Liver (tissue), 9 donors: ENCODE measurements around the gene NAPEPLD. TPM values are rescaled to one million over a fixed set of nuclear protein-coding genes. Genes with fewer than 3 reads are reported as not detected.
"Not testable (repeated sequence)": the region's sequence is repeated elsewhere in the genome, so short reads cannot be mapped to it uniquely, and the experiment has no call there.

Experiments used
- DNase-seq: peaks from one replicate; pipeline ENCODE4 v3.0.0-alpha.2; 2017; ENCODE audit warnings: low spot score
- H3K27ac ChIP-seq, 2 donors: one replicate each; pipeline ENCODE4 v1.7.0; 2013; ENCODE audit warnings: inconsistent platforms in 2 of 2, low read length in 2 of 2, control low read depth in 1 of 2, low read depth in 1 of 2, mild to moderate bottlenecking in 1 of 2
- H3K27me3 ChIP-seq, 4 donors: one replicate each; pipeline versions ENCODE4 v1.6.1 to v1.7.0; 2013; ENCODE audit warnings: low read length in 3 of 4, inconsistent platforms in 1 of 4, mild to moderate bottlenecking in 1 of 4, moderate library complexity in 1 of 4; ENCODE audit not compliant: control insufficient read depth in 4 of 4, insufficient read depth in 4 of 4
- H3K36me3 ChIP-seq, 4 donors: one replicate each; pipeline versions ENCODE4 v1.6.1 to v1.7.0; 2013; ENCODE audit warnings: low read length in 3 of 4, mild to moderate bottlenecking in 3 of 4, low read depth in 1 of 4, moderate library complexity in 1 of 4; ENCODE audit not compliant: control insufficient read depth in 4 of 4, insufficient read depth in 3 of 4
- H3K4me1 ChIP-seq, 4 donors: one replicate each; pipeline versions ENCODE4 v1.6.1 to v1.7.0; 2013; ENCODE audit warnings: low read length in 3 of 4, mild to moderate bottlenecking in 3 of 4, moderate library complexity in 1 of 4; ENCODE audit not compliant: control insufficient read depth in 4 of 4, insufficient read depth in 4 of 4
- H3K4me3 ChIP-seq, 3 donors: one replicate each; pipeline versions ENCODE4 v1.6.1 to v1.7.0; 2013; ENCODE audit warnings: low read length in 3 of 3, control low read depth in 1 of 3, low read depth in 1 of 3, mild to moderate bottlenecking in 1 of 3
- H3K9ac ChIP-seq, 2 donors: one replicate each; pipeline ENCODE4 v1.7.0; 2013; ENCODE audit warnings: low read length in 2 of 2, mild to moderate bottlenecking in 2 of 2, moderate library complexity in 2 of 2, control low read depth in 1 of 2, low read depth in 1 of 2
- H3K9me3 ChIP-seq, 4 donors: one replicate each; pipeline versions ENCODE4 v1.6.1 to v1.7.0; 2013; ENCODE audit warnings: low read length in 3 of 4; ENCODE audit not compliant: control insufficient read depth in 4 of 4
- FOXA2 ChIP-seq: IDR thresholded peaks from 2 replicates; pipeline ENCODE4 v1.6.1; 2016; ENCODE audit warnings: antibody characterized with exemption
- GABPA ChIP-seq, 2 donors: IDR thresholded peaks in 1 of 2; conservative IDR thresholded peaks in 1 of 2; 2 replicates each; pipeline ENCODE4 v1.6.1; 2016; ENCODE audit warnings: antibody characterized with exemption in 2 of 2, mild to moderate bottlenecking in 1 of 2, moderate library complexity in 1 of 2
- HNF4A ChIP-seq, 2 donors: conservative IDR thresholded peaks; 2 replicates each; pipeline ENCODE4 v1.6.1; 2016; ENCODE audit warnings: antibody characterized with exemption in 2 of 2, mild to moderate bottlenecking in 2 of 2
- HNF4G ChIP-seq: IDR thresholded peaks from 2 replicates; pipeline ENCODE4 v1.6.1; 2016; ENCODE audit warnings: antibody characterized with exemption
- SP1 ChIP-seq: IDR thresholded peaks from 2 replicates; pipeline ENCODE4 v1.6.1; 2018; ENCODE audit warnings: antibody characterized with exemption, mild to moderate bottlenecking
- TAF1 ChIP-seq: conservative IDR thresholded peaks from 2 replicates; pipeline ENCODE4 v1.6.1; 2016; ENCODE audit warnings: antibody characterized with exemption, mild to moderate bottlenecking
- YY1 ChIP-seq: IDR thresholded peaks from 2 replicates; pipeline ENCODE4 v1.6.1; 2016; ENCODE audit warnings: antibody characterized with exemption, mild to moderate bottlenecking
- WGBS: extraction: QIAGEN DNeasy Blood & Tissue Kit; methylation state at CpG from one replicate; pipeline ENCODE4 v1.1.7; 2013; 5-methylcytosine and 5-hydroxymethylcytosine counted together
- polyA plus RNA-seq, 2 donors: library from polyadenylated mRNA; stranded (reverse) in 1 of 2; unstranded in 1 of 2; fragments of 200-250 nt in 1 of 2; fragments of >200 nt in 1 of 2; fragmentation: Nextera tagmentation in 1 of 2; extraction: Ambion mirVana in 1 of 2; gene quantifications; one replicate each; pipeline versions ENCODE4 v1.2.1 to v1.2.3, GENCODE V29; 2013 to 2015
- total RNA-seq, 2 donors: library from RNA; depleted of rRNA; stranded (reverse); fragments of >200 nt; gene quantifications; one replicate each; pipeline ENCODE4 v1.2.3, GENCODE V29; 2014
- TF ChIP-seq, protein P1 (sequence below): fragments of 150-350 bp; IDR thresholded peaks from 2 replicates; pipeline ENCODE4 v1.5.1; 2017; ENCODE audit warnings: improper control_type of control experiment, low read depth, low read length; ENCODE audit not compliant: missing input control
- TF ChIP-seq, protein P2 (sequence below): IDR thresholded peaks from 2 replicates; pipeline ENCODE4 v1.6.1; 2016; ENCODE audit warnings: antibody characterized with exemption
- donor health status: healthy.
- donor health status: healthy.
- donor health status: healthy.
- donor health status: healthy.
- donor health status: healthy.

Gene NAPEPLD
- total and polyA plus RNA-seq, 4 donors = 4.4 to 31.9 (median 18.2) TPM

DNA sequence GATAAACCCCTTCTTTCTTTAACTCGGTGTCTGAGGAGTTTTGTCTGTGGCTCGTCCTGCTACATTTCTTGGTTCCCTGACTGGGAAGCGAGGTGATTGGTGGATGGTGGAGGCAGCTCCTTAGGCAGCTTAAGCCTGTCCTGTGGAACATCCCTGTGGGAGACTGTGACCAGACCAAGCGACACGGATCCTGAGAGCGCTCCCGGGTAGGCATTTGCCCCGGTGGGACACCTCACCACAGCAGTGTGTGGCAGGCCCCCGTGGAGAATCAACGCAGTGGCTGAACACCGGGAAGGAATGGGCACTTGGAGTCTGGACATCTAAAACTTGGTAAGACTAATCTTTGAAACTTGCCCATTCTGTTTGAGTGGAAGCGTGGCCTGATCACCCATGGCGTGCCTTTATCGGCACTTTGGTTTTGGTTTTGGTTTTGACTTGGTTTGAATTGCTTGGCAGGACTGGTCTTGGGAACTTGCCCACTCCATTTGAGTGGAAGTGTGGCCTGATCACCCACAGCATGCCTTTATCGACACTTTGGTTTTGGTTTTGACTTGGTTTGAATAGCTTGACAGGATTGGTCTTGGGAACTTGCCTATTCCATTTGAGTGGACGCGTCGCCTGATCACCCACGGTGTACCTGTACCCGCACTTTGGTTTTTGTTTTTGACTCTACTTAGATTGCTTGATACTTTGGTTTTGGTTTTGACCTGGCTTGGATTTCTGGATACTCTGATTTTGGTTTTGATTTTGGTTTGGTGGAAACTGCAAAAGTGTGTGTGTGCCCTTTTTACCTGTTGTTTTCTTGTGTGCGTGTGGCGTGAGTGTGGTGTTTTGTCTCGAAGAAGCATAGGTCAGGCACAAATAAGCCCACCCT, 4.1 kb upstream of the NAPEPLD start:
- not testable (repeated sequence) for DNase-seq, H3K27me3 ChIP-seq, H3K36me3 ChIP-seq, H3K9me3 ChIP-seq
- Histone ChIP-seq H3K27ac (peak overlapping the region; percentile 78 to 90), H3K4me3 (peak overlapping the region in 1 of 3 donors; percentile 43), H3K9ac (peak overlapping the region; percentile 15 to 46), H3K4me1 (peaks cover 4 to 35% (median 24%) of the 10 kb centered on the region in 4 donors)
- 81% methylated on average over 23 of the region's 23 CpGs for WGBS
- peak; percentile 19 for TF ChIP-seq SP1

DNA sequence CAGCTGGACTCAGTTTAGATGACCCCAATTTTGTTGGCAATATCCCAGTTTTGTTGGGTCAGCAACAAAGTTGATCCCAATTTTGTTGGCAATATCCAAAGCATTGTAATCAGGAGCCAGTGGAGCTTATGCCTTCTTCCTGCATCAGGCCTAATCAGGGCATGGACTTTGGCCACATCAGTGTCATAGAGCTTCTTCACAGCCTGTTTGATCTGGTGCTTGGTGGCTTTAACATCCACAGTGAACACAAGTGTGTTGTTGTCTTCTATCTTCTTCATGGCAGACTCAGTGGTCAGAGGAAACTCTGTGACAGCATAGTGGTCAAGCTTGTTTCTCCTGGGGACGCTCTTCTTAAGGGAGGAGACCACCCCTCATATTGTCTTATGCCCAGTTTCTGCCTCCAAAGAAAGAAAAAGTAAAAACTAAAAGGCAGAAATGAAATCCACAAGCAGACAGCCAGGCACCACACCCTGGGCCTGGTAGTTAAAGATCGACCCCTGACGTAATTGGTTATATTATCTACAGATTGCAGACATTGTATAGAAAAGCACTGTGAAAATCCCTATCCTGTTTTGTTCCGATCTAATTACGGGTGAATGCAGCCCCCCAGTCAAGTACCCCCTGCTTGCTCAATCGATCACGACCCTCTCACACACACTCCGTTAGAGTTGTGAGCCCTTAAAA, 3.2 kb upstream of the NAPEPLD start:
- H3K9ac ChIP-seq, H3K9me3 ChIP-seq, H3K27me3 ChIP-seq, H3K36me3 ChIP-seq, H3K4me3 ChIP-seq: not testable (repeated sequence)
- TF ChIP-seq SP1 (peak; percentile 51), HNF4G (peak; percentile 51), HNF4A (conservative IDR thresholded peaks at IDR 0.05) (peak; percentile 74)
- Histone ChIP-seq H3K27ac (peak overlapping the region; percentile 78 to 90), H3K4me1 (peaks cover 4 to 38% (median 27%) of the 10 kb centered on the region in 4 donors)
- peak; percentile 40 for DNase-seq
- WGBS = 84% methylated on average over 8 of the region's 8 CpGs

DNA sequence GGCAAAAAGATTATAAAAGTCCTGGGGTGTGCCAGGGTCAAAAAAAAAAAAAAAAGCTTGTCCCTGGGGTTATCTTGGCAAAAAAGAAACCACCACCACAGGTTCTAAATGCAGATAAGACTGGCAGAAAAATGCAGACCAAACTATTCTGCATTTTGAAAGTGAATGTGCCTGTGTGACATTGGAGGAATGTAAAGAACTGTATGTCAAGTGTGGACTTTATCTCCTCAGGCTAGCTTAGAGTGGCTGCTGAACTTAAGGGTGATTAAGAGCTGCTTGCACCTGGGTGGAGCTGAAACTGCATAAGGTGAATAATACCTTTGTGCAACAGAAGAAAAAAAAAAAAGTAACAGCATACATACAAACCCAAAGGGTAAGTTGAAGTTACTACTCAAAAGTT, 1.3 kb upstream of the NAPEPLD start:
- DNase-seq = no peak
- H3K9ac ChIP-seq = no peak overlapping the region
- H3K4me3 ChIP-seq = no peak overlapping the region
- H3K4me1 ChIP-seq = peaks cover 4 to 53% (median 38%) of the 10 kb centered on the region in 4 donors
- no peaks in the 10 kb centered on the region for H3K9me3 ChIP-seq
- H3K36me3 ChIP-seq = no peaks in the 10 kb centered on the region
- no peaks in the 10 kb centered on the region for H3K27me3 ChIP-seq
- peak overlapping the region in 1 of 2 donors; percentile 19 for H3K27ac ChIP-seq
- TF ChIP-seq, protein P1, sequence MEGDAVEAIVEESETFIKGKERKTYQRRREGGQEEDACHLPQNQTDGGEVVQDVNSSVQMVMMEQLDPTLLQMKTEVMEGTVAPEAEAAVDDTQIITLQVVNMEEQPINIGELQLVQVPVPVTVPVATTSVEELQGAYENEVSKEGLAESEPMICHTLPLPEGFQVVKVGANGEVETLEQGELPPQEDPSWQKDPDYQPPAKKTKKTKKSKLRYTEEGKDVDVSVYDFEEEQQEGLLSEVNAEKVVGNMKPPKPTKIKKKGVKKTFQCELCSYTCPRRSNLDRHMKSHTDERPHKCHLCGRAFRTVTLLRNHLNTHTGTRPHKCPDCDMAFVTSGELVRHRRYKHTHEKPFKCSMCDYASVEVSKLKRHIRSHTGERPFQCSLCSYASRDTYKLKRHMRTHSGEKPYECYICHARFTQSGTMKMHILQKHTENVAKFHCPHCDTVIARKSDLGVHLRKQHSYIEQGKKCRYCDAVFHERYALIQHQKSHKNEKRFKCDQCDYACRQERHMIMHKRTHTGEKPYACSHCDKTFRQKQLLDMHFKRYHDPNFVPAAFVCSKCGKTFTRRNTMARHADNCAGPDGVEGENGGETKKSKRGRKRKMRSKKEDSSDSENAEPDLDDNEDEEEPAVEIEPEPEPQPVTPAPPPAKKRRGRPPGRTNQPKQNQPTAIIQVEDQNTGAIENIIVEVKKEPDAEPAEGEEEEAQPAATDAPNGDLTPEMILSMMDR = no peak
- TF ChIP-seq GABPA (IDR thresholded peaks at IDR 0.05 in 1 of 2, conservative IDR thresholded peaks at IDR 0.05 in 1 of 2) = no peak
- no peak for TF ChIP-seq TAF1

DNA sequence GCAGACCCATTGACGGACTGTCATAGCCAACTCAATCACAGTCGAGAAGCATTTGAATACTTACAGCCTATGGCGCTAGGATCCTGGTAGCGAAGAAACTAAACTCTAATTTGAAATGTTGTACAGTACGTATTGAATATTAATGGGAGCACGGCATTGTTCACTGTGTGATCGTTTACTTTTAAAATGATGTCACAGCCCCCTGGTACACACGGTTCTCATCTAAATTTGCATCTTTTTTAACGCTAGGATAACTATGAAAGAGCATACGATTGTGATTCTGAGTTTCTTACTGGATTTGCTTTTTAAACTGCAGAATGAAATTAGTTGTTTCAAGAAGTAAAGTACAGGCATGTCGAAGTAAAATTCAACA, 895 bp upstream of the NAPEPLD start:
- Histone ChIP-seq H3K36me3 (no peaks in the 10 kb centered on the region), H3K9ac (no peak overlapping the region), H3K27me3 (no peaks in the 10 kb centered on the region), H3K4me1 (peaks cover 4 to 53% (median 38%) of the 10 kb centered on the region in 4 donors), H3K27ac (peak overlapping the region; percentile 93 to 98), H3K9me3 (no peaks in the 10 kb centered on the region), H3K4me3 (peak overlapping the region; percentile 52 to 83 (median 81))
- TF ChIP-seq YY1 = peak; percentile 97
- TF ChIP-seq FOXA2 = no peak
- TF ChIP-seq, protein P2, sequence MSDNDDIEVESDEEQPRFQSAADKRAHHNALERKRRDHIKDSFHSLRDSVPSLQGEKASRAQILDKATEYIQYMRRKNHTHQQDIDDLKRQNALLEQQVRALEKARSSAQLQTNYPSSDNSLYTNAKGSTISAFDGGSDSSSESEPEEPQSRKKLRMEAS = no peak
- no peak for DNase-seq
- WGBS = 79% methylated on average over 11 of the region's 11 CpGs
